ENCODE results near the gene SUN5.

- no peak for TF ChIP-seq CTCF (IDR thresholded peaks at IDR 0.05; ENCODE audit: low read depth, low read length, missing input control)
- TF ChIP-seq GABPA (IDR thresholded peaks at IDR 0.05 in 1 of 2, conservative IDR thresholded peaks at IDR 0.05 in 1 of 2), result no peak
- TF ChIP-seq REST (IDR thresholded peaks at IDR 0.05), result no peak
- TF ChIP-seq YY1 (IDR thresholded peaks at IDR 0.05), result no peak
Observed at GRCh38 chr20:33051333-33051732, 47.1 kb upstream of the SUN5 start.
